BE2C (cell line): ENCODE data around the gene NIF3L1.
A peak's percentile ranks its signal among the peaks of the same experiment; 100 is the strongest.

ENCODE experiments used
- DNase-seq: peaks from one replicate; pipeline ENCODE4 v3.0.0-alpha.2; 2020
- H3K27me3 ChIP-seq: fragments of 250-450 bp; sonication (Bioruptor Pico); 2 replicates; pipeline ENCODE4 v1.5.1; 2020; ENCODE audit warnings: mild to moderate bottlenecking
- H3K36me3 ChIP-seq: fragments of 250-450 bp; sonication (Bioruptor Pico); 2 replicates; pipeline ENCODE4 v1.5.1; 2020; ENCODE audit warnings: mild to moderate bottlenecking
- H3K4me1 ChIP-seq: fragments of 250-450 bp; sonication (Bioruptor Pico); 2 replicates; pipeline ENCODE4 v1.5.1; 2020
- H3K4me3 ChIP-seq: 2 replicates; pipeline ENCODE4 v1.5.1; 2011; ENCODE audit warnings: low read depth, low read length
- H3K9me3 ChIP-seq: fragments of 250-450 bp; sonication (Bioruptor Pico); 2 replicates; pipeline ENCODE4 v1.5.1; 2020
- CTCF ChIP-seq: IDR thresholded peaks from 2 replicates; pipeline ENCODE4 v1.5.1; 2012; ENCODE audit warnings: mild to moderate bottlenecking, low read depth, low read length

The NIF3L1 gene

GRCh38 chr2:200860092-200860795 lies 28.9 kb upstream of the NIF3L1 start:
- DNase-seq = no peak
- no peak for TF ChIP-seq CTCF
- Histone ChIP-seq H3K27me3 (no peaks in the 10 kb centered on the region), H3K4me3 (peak overlapping the region; percentile 82; the same call in 1 of the 2 replicates), H3K9me3 (no peaks in the 10 kb centered on the region), H3K4me1 (no peaks in the 10 kb centered on the region; the same call in 1 of the 2 replicates), H3K36me3 (peaks cover 82% of the 10 kb centered on the region)

- H3K4me3 ChIP-seq = peak overlapping the region; percentile 82
- no peaks in the 10 kb centered on the region for H3K27me3 ChIP-seq
- no peaks in the 10 kb centered on the region for H3K9me3 ChIP-seq
- no peaks in the 10 kb centered on the region; the same call in 1 of the 2 replicates for H3K4me1 ChIP-seq
- TF ChIP-seq CTCF = no peak
- no peak for DNase-seq
- peaks cover 69% of the 10 kb centered on the region for H3K36me3 ChIP-seq
Observed at GRCh38 chr2:200861617-200862155, 27.5 kb upstream of the NIF3L1 start.

- no peaks in the 10 kb centered on the region for H3K9me3 ChIP-seq
- H3K4me1 ChIP-seq = no peaks in the 10 kb centered on the region; the same call in 1 of the 2 replicates
- no peak for TF ChIP-seq CTCF
- no peaks in the 10 kb centered on the region for H3K27me3 ChIP-seq
- DNase-seq = peak; percentile 48
- peaks cover 60% of the 10 kb centered on the region for H3K36me3 ChIP-seq
- peak overlapping the region; percentile 82 for H3K4me3 ChIP-seq
Observed at GRCh38 chr2:200862532-200863000, 26.6 kb upstream of the NIF3L1 start.

- H3K36me3 ChIP-seq = peaks cover 48% of the 10 kb centered on the region
- no peak for DNase-seq
- H3K4me3 ChIP-seq = peak overlapping the region; percentile 82
- H3K27me3 ChIP-seq = no peaks in the 10 kb centered on the region
- no peaks in the 10 kb centered on the region; the same call in 1 of the 2 replicates for H3K4me1 ChIP-seq
- H3K9me3 ChIP-seq = no peaks in the 10 kb centered on the region
- no peak for TF ChIP-seq CTCF
Observed at GRCh38 chr2:200863782-200864175, 25.4 kb upstream of the NIF3L1 start.

GRCh38 chr2:200864176-200865034 lies 24.8 kb upstream of the NIF3L1 start, which contains the start of gene CLK1:
Gene CLK1 (minus strand): TSS chr2:200864658. CDS start chr2:200861862, 2,796 bp downstream.
- DNase-seq = peak; percentile 97
- Histone ChIP-seq H3K4me1 (no peaks in the 10 kb centered on the region; the same call in 1 of the 2 replicates), H3K4me3 (peak within 1 kb of the TSS; percentile 82), H3K9me3 (no peaks in the 10 kb centered on the region), H3K27me3 (no peaks in the 10 kb centered on the region), H3K36me3 (peaks cover 42% of the 10 kb centered on the region)
- TF ChIP-seq CTCF = no peak
